CD4-positive, alpha-beta T cell treated with Interleukin-15 for 4 hours (primary cell): Measurements from ENCODE around the gene ALOX15.
"Not testable (repeated sequence)": the region's sequence is repeated elsewhere in the genome, so short reads cannot be mapped to it uniquely, and the experiment has no call there.

ENCODE experiments used
- DNase-seq: peaks from one replicate; pipeline ENCODE4 v3.0.0-alpha.2; 2020; ENCODE audit warnings: low spot score

Gene ALOX15

DNA sequence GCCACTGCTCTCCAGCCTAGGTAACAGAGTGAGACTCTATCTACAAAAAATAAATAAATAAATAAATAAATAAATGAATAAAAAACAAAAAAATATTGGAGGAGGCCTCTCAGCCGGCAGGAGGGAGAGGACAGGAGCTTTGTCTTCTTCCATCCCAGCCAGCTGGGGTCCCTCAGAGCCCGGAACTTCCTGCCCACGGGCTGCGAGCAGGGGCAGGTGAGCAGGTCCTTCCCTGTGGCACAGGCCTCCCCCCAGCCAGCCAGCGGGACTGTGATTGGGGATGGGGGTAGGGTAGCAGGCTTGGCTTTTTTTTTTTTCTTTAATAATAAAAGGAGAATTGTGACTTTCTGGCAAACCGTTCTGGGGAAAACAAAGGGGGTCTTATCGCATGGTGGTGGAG is 47.1 kb downstream of the ALOX15 start:
- DNase-seq, result no peak

DNA sequence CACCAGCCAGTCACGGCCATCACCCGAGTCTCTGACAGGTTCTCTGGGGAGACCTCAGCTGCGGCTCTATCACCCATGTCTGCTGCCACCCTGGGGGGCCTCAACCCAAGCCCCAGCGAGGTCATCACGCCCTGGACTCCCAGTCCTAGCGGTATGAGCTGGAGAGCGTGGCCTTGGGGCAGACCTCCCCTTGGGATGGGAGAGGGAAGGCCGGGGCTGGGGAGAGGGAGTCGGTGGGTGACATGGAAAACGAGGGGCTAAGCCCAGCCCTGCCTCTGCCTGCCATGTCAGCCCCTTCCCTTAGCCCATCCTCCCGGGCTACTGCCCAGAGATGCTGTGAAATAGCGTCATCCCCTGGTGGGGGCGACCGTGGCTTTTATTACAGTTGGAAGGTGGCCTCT is 48.5 kb downstream of the ALOX15 start:
- DNase-seq, result no peak

DNA sequence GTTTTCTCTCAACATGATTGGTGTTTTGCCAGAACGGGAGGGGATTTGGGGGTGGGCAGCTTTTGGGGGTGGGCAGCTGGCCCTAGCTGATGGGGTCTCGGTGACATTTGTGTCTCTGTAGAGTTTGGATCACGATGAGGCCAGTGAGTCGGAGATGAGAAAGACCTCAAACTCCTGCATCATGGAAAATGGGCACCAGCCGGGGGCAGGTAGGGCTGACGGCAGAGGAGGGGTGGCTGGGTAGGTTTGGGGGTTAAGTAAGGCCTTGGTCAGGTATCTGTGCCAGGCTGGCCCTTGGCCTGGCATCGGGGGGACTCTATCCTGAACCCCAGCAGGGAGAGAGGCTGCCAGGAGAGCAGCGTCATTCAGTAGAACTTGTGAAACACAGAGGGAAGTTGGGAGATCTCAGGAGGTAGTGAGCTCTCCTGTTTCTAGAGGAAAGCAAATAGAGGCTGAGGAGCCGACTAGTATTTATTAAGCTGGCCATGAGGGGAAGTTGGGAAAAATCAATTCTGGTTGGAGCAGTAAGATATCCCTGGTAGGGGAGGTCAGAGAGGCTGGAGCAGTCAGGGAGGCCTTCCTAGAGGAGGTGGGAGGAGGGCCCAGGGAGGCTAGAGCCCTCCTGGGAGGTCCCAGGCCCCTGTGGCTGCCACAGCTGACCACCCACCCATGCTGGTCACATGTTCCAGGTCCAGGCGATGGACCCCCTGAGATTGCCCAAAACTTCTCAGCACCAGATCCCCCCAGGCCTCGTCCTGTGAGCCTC is 49.1 kb downstream of the ALOX15 start:
- no peak for DNase-seq

DNA sequence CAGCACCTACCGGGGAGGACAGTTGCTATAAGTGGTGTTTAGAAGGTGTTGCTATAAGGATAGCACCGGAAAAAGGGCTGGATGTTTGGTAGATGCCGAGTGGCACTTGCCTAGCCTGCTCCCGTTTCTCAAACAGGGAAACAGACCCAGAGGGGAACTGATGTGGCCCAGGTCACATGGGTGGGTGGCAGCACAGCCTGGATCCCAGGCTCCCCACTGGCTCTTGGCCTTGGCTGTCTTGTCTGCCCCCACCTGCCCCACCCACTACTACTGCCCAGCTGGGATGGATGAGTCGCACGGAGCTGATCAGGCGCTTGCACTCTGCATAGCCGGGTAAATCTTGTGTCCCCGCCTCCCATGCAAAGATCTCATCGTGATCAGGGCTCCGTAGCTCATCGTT is 49.9 kb downstream of the ALOX15 start:
- no peak for DNase-seq

DNA sequence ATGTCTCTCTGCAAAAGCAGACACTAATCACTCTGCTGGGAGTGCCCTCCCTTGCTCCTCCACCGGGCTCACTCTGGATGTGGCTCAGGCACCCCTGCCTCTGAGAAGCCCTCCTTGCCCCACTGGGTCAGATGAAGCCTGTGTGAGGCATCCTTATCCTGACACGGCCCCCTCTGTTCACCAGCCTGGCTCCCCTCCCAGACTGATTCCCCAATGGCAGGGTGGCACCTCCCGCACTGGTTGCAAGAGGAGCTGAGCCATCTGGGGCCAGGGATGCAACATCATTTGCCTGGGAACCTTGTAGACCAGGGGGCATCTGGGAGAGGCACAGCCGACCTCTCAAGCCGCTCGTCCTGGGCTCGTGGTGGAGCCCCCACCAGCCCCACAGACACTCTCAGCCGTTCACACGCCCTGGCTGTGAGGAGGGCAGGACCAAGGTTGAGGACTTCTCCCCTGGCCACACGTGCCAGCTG is 50.5 kb downstream of the ALOX15 start:
- DNase-seq, result no peak

DNA sequence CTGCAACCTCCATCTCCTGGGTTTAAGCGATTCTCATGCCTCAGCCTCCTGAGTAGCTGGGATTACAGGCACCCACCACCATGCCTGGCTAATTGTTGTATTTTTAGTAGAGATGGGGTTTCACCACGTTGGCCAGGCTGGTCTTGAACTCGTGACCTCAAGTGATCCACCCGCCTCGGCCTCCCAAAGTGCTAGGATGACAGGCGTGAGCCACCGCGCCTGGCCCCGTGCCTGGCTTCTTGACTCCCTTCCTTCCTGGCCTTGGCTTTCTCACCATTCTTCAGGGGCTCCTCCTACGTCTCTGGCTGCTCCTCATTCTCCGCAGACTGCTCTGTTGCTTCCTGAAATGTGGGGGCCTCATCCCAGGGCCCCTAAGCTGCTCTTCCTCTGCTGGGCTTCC is 51.4 kb downstream of the ALOX15 start:
- not testable (repeated sequence) for DNase-seq

DNA sequence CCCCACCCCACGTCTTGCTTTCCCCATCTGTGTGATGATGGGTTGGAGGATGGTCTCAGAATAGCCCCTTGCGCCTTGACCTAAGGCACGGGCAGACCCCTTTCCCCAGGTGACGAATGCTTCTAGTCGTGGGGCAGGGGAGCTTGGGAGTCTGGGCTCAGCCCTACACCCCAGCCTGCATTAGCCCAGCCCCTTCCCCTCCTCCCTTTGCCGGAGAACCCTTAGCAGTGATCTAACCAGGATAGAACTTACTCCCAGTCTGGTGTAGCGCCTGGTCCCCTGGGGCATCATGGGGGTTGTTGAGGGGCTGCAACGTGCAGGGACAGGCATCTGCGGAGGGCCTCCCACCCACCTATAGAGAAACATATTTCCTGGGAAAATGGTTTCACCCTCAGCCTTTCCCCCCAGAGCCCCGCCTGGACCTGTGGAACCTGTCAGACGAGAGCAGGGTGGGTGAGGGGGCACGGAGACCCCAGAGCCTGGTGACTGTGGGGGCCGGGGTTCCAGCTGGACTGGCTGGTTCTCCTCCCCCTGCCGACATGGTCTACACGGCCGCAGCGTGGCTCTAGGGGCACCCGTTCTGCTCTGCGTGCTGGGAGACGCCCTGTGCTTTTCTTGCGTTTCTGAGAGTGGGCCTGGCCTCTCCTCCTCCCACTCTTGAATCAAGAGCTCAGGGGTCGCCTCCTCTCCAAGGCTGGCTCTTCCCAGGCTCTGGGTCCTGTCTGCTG is 52.4 kb downstream of the ALOX15 start:
- DNase-seq, result no peak

DNA sequence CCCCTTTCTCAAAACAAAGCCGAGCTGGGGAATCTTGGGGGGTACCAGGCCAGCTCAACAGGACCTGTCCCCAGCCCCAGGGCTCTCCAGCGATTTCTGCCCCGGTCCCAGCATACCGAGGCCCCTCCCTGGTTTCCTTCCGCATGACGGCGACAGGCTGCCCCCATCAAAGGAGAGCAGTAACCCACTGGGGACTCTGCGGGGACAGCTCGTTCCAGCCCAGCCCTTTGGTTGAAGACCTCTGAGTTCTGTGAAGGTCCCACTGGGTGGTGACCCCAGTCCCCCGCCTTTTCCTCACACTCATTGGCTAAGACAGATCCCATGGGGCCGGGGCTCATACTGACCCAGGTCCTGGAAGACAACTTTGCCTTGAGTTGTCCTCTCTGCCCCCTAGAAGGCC is 53.1 kb downstream of the ALOX15 start:
- DNase-seq, result no peak

DNA sequence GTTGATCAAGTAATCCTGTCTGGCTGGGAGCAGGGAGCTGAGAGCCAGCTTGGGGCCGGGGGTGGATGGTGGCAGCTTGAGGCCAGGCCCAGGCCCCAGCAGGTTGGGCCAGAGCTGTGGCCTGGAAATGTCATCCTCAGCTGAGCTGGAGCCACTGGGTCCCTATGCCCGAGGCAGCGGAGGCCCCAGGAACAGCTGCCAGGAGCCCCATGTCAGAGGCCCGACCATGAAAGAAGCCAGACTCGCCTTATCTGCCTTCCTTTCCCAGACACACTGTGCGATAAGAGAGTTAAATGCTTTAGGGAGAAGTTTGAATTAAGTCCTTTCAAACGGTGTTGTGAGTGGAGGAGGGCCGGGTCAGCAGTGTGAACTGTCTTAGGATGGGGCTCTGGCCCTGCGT is 53.7 kb downstream of the ALOX15 start:
- DNase-seq, result no peak

DNA sequence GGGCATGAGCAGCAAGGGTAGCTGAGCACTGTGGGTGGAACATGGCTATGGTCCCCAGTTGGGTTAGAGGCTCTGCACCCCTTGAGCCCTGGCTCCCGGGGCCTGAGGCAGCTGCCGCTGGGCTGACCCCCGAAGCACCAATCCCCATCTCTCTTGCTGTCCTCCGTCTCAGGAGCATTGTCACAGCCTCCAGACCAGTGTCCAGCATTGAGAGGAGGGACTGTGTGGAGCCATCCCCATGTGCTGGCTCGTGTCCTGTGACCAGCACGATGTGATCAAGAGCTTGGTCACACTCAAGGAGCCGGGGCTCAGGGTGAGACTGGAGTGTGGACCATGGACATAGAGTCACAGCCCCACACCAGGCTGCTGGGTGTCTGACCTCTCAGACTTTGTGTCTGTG is 54.3 kb downstream of the ALOX15 start:
- DNase-seq, result no peak

DNA sequence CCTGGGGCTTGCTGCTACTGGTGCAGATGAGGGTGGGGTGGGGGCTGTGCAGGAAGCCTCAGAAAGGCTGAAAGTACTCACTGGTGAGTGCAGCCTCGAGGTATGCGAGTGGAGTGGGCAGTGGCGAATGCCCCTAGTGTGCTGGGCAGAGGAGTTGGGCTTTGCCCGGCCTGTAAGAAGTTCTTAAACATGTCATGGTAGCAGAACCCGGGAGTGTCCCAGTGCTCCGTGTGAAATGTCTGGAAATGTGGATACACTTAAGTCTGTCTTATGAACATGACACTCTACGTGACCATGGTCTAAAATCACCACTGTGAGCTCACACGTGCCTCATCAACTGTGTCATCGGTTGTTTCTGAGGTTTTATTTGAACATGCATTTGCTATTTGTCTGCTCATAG is 55.4 kb downstream of the ALOX15 start:
- no peak for DNase-seq

DNA sequence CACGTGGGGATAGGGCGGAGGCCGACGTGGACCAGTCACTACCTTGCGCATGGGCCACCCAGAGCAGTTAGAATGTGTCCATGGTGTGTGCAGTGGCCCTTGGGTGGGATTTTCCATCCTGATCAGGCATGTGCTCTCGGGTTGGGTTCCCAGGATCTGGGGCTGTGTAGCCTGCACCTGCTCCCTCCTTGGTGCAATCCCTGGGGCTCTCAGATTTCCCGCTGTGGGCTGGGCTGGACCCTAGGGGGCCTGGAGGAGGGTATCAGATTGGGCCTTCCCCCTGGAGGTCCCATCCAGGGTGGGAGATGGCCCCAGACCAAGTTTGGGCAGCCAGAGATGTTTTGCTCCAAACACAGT is 55.9 kb downstream of the ALOX15 start:
- DNase-seq, result no peak

DNA sequence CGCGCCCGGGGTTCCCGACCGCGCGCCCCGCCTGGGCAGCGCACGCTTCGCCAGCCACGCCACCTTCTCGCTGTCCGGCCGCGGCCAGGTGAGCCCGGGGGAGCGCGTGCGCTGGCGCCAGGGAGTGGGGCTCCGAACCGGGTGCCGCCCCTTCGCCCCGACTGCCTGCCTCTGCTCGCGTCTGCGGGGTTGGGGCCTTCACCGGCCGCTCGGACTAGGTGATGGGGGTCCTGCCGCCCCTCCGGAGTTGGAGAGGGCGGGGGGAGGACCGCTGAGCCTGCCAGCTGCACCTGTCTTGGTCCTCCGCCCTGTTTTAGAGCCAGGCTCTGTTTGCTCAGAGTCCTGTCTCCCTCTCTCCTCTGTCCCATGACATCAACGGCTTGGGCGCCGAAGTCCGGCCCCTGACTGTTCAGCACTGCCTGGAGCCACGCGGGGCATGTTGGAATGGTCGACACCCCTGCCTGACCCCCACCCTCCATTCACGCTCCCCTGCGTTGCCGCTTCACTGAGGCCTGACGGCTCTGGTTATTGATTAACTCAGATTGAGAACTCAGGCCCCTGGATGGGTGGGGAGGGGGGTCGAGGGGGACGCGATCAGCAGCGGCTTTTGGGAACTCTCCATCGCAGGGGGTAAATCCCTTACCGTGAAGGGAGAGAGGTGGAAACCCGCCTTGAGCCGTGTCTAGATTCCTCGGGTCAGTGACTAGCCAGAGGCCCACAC is 56.4 kb downstream of the ALOX15 start:
- no peak for DNase-seq

DNA sequence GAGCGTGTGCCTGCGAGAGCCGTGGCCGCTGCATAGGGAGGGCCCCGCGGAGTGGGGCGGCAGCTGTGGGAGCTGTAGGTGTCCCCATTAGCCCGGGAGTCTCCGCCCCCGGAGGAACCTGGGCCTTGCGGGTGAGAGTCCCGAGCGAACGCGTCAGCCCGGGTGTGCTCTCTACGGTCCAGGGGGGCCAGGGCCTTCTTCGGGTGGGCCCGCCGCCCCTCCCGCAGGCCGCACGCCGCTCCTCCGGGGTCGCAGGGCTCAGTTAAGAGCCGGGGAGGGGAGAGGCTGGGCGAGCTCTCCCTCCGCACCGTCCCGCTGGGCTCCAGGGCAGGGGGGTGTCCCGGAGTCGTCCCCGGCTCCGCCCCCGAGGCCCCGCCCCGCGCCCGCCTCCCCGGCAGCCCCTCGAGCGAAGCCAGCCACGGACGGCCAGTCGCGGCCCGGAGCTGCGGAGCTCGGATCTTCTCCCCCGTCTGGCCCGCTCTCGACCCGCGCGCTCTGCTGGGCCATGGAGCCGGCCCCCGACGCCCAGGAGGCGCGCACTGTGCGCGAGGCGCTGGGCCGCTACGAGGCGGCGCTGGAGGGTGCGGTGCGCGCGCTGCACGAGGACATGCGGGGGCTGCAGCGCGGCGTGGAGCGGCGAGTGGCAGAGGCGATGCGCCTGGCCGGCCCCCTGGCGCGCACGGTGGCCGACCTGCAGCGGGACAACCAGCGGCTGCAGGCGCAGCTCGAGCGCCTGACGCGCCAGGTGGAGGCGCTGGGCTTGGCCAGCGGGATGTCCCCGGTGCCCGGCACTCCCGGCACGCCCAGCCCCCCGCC is 57.2 kb downstream of the ALOX15 start, which contains the start of gene SMTNL2:
Gene SMTNL2 (plus strand): TSS at position 429 of the 816 bp plus-strand sequence. CDS start 77 bp downstream, at position 506.
- no peak for DNase-seq

DNA sequence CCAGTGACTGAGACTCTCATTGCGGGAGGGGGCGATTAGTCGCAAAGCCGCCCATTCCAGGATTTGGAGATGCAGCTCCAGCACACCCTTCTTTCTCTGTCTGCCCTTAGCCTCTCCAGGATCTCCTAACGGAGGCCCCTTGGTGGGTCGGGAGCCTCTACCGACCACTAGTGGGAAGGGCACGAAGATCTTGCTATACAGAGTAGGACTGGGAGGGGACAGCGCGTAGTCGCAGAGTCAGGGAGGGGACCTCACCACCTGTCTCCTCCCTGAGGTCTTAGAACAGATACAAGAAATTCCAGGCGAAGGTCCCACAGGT is 57.7 kb downstream of the ALOX15 start:
- peak; percentile 9 for DNase-seq

DNA sequence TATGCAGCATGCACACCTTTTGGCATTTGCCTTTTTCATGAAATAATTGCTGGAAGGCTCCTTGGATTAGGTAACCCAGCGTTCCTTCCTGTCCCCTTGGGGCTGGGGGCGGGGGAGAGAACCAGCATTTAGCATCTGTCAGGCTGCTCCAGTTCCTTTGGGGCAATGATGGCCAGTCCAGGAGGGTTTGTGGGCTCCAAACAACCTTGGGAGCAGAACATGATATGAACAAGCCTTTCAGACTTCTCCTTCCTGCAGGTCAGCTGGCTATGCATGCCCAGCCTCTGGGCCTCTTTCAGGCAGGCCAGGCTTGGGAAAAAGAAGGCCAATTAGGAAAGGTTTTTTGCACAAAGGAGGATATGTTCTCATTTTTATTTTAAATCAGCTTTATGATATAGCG is 58.3 kb downstream of the ALOX15 start:
- no peak for DNase-seq

DNA sequence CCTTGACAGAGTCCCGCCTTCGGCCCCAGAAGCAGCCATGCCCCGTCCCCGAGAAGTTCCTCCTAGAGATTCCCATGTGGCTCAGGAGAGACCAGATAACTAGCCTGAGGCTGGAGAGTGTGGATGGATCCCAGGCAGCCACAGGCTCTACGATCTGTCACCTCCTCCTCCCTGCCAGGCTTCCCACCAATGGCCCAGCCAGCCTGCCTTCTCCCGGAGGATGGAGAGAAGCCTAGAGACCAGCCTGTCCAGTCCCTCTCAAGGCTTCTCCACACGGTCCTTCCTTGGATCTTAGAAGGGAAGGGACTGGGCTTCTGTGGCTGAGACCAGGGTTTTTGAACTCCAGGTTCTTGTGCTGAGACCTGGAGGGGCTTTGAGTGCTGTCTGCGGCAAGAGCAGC is 58.8 kb downstream of the ALOX15 start:
- no peak for DNase-seq

DNA sequence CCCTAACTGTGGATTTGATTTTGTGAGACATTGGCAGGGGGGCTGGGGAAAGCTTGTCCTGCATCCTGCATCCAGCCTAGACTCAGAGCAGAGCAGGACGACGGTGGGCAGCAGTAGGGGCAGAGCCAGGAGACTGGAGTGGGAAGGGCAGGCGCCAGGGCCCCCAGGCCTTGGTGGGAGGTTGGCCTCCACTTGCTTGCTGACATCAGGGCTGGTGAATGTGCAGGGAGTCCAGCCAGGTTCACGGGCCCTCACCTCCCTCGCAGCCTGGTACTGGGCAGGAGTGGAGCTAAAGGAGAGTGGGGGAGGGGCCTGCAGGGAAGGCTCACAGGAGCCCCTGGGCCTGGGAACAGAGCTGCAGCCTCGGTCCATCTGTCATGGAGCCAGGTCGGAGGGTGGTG is 59.4 kb downstream of the ALOX15 start:
- DNase-seq, result no peak
